Ovary (tissue), 9 donors: ENCODE measurements around the gene CGN. TPM values are rescaled to one million over a fixed set of nuclear protein-coding genes. Genes with fewer than 3 reads are reported as not detected.

Source experiments
- DNase-seq, 5 donors: peaks; one replicate each; pipeline ENCODE4 v3.0.0-alpha.2; 2019 to 2020
- H3K27ac ChIP-seq, 2 donors: fragments of 200-600 bp; one replicate each; pipeline versions ENCODE4 v1.5.1 to v1.8.0; 2019 to 2022
- H3K27me3 ChIP-seq: fragments of 200-600 bp; one replicate; pipeline ENCODE4 v1.8.0; 2022
- H3K36me3 ChIP-seq: fragments of 200-600 bp; sonication (generic); one replicate; pipeline ENCODE4 v1.5.1; 2019
- H3K4me1 ChIP-seq: one replicate; pipeline ENCODE4 v1.8.1; 2013; ENCODE audit warnings: mild to moderate bottlenecking, moderate library complexity; ENCODE audit not compliant: insufficient read depth
- H3K4me3 ChIP-seq: fragments of 200-600 bp; sonication (generic); one replicate; pipeline ENCODE4 v1.5.1; 2017
- H3K9me3 ChIP-seq, 2 donors: fragments of 200-600 bp in 1 of 2; sonication (generic) in 1 of 2; one replicate each; pipeline versions ENCODE4 v1.5.1 to v1.8.1; 2013 to 2019; ENCODE audit warnings: mild to moderate bottlenecking in 1 of 2, moderate library complexity in 1 of 2
- EP300 ChIP-seq: sonication (generic); formaldehyde crosslinking; IDR thresholded peaks from one replicate; pipeline ENCODE4 v1.6.1; 2017; ENCODE audit warnings: antibody characterized with exemption
- POLR2A ChIP-seq: fragments of 450-650 bp; IDR thresholded peaks from one replicate; pipeline ENCODE4 v1.6.1; 2017; ENCODE audit warnings: antibody characterized with exemption, mild to moderate bottlenecking, moderate library complexity
- WGBS, 3 donors: extraction: QIAGEN DNeasy Blood & Tissue Kit in 1 of 3; methylation state at CpG; one replicate each; pipeline versions ENCODE4 v1.1.5 to v1.1.7; 2013 to 2017; 5-methylcytosine and 5-hydroxymethylcytosine counted together
- intact Hi-C, 4 donors: fragments of 100-400 bp; cut with DNase I; formaldehyde crosslinking; loops; one replicate each; pipeline versions ENCODE4 v1.11.0 to v1.15.1; 2022 to 2023
- polyA plus RNA-seq, 2 donors: library from polyadenylated mRNA; stranded (reverse); fragments of 200-250 nt in 1 of 2; fragments of 350-450 nt in 1 of 2; fragmentation: Illumina TruSeq in 1 of 2; extraction: RNeasy Lipid Tissue Mini Kit (QIAGEN cat#74804) in 1 of 2; gene quantifications; one replicate each; pipeline ENCODE4 v1.2.3, GENCODE V29; 2013 to 2014
- total RNA-seq, 7 donors: library from RNA; depleted of rRNA in 2 of 7; stranded (reverse); fragments of >200 nt in 2 of 7; fragmentation: NEBNext Ultra II Directional in 3 of 7; extraction: Animal tissue kit (Norgen Biotek cat#: 25700) in 3 of 7; gene quantifications; one replicate each; pipeline versions ENCODE4 v1.1.0 to v1.2.4, GENCODE V29; 2016 to 2023
- TF ChIP-seq, protein P1 (sequence below), 3 donors: fragments of 450-650 bp in 2 of 3; fragments of 200-600 bp in 1 of 3; IDR thresholded peaks; one replicate each; pipeline versions ENCODE4 v1.5.1 to v1.8.0; 2016 to 2022; ENCODE audit warnings: antibody characterized with exemption in 3 of 3, mild to moderate bottlenecking in 1 of 3
- donor health status: DM: no; HTN: no; CAD: no; lungs with moderate emphysema.
- donor health status: DM: no; HTN: no; CAD: no.
- donor health status: Bipolar disorder and iron deficiency.
- donor health status: DM: yes; HTN: yes; CAD: no.
- donor health status: DM: no; HTN: no; CAD: no.
- donor health status: DM: yes; HTN: yes; CAD: no.

CGN gene
- total and polyA plus RNA-seq, 9 donors: 1.0 to 26.8 (median 4.3) TPM

DNA sequence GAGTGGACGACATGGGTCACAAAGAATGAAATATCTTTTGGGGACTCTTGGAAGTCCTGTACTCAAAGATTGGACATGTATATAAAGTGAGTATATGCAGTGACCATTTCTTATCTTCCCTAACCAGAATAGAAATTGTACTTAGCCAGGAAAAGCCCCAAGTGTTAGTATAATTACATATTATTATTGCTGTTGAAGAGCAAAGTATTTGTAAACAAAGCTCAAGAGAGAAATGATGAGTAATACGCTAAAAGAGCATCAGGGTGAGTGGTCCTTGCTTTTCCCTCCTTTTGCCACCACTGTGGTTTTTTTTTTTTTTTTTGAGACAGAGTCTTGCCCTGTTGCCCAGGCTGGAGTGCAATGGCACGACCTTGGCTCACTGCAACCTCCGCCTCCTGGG, 6.4 kb upstream of the CGN start:
- DNase-seq: no peak
- intact Hi-C loops: no loop called here
- TF ChIP-seq EP300: no peak
- TF ChIP-seq POLR2A: no peak
- TF ChIP-seq, protein P1, sequence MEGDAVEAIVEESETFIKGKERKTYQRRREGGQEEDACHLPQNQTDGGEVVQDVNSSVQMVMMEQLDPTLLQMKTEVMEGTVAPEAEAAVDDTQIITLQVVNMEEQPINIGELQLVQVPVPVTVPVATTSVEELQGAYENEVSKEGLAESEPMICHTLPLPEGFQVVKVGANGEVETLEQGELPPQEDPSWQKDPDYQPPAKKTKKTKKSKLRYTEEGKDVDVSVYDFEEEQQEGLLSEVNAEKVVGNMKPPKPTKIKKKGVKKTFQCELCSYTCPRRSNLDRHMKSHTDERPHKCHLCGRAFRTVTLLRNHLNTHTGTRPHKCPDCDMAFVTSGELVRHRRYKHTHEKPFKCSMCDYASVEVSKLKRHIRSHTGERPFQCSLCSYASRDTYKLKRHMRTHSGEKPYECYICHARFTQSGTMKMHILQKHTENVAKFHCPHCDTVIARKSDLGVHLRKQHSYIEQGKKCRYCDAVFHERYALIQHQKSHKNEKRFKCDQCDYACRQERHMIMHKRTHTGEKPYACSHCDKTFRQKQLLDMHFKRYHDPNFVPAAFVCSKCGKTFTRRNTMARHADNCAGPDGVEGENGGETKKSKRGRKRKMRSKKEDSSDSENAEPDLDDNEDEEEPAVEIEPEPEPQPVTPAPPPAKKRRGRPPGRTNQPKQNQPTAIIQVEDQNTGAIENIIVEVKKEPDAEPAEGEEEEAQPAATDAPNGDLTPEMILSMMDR (IDR thresholded peaks at IDR 0.05): no peak
- whole genome bisulfite sequencing, 3 donors: 48 to 62% (median 53%) methylated on average over 4 of the region's 4 CpGs
- Histone ChIP-seq H3K27me3 (no peaks in the 10 kb centered on the region), H3K4me1 (no peaks in the 10 kb centered on the region), H3K4me3 (no peak overlapping the region), H3K36me3 (no peaks in the 10 kb centered on the region), H3K27ac (no peak overlapping the region), H3K9me3 (no peaks in the 10 kb centered on the region)

DNA sequence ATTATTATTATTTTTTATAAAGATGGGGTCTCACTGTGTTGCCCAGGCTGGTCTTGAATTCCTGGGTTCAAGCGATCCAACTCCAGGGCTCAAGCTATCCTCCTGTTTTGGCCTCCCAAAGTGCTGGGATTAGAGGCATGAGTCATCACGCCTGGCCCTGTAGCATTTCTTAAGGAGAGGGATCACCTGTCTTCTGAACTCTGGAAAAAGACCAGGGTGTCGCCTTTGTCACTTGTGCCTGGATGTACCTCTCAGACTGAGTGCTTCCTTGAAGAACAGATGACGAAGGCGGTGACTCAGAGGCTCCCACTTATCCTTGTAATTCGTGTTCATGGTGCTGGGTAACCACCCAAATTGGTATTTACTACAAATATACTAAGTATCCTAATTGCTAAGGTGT, 2.4 kb upstream of the CGN start:
- intact Hi-C loops: no loop called here
- Histone ChIP-seq H3K36me3 (no peaks in the 10 kb centered on the region), H3K4me3 (no peak overlapping the region), H3K9me3 (no peaks in the 10 kb centered on the region), H3K4me1 (peaks cover 6% of the 10 kb centered on the region), H3K27ac (no peak overlapping the region), H3K27me3 (no peaks in the 10 kb centered on the region)
- TF ChIP-seq, protein P1 (IDR thresholded peaks at IDR 0.05): no peak
- TF ChIP-seq POLR2A: no peak
- no peak for TF ChIP-seq EP300
- WGBS, 3 donors: 81 to 85% (median 84%) methylated on average over 6 of the region's 6 CpGs
- DNase-seq: no peak

DNA sequence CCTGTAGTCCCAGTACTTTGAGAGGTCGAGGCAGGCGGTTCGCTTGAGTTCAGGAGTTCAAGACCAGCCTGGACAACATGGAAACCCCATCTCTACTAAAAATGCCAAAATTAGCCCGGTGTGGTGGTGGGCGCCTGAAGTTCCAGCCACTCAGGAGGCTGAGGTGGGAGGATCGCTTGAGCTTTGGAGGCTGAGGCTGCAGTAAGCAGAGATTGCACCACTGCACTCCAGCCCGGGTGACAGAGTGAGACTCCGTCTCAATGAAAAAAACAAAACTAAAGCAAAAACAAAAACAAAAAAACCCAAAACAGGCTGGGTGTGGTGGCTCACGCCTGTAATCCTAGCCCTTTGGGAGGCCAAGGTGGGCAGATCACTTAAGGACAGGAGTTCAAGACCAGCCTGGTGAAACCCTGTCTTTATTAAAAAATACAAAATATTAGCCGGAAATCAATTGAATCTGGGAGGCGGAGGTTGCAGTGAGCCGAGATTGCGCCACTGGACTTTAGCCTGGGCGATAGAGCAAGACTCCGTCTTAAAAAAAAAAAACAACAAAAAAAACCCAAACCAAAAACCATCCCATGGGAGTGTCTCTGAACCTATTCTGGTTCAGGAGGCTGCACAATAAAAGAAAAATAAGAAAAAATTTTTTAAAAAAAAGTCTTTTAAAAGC, 1.7 kb upstream of the CGN start:
- intact Hi-C loops: no loop called here
- no peak for TF ChIP-seq EP300
- TF ChIP-seq, protein P1 (IDR thresholded peaks at IDR 0.05): no peak
- TF ChIP-seq POLR2A: no peak
- H3K9me3 ChIP-seq: no peaks in the 10 kb centered on the region
- DNase-seq: no peak
- no peak overlapping the region for H3K4me3 ChIP-seq
- no peaks in the 10 kb centered on the region for H3K36me3 ChIP-seq
- WGBS, 3 donors: 87 to 94% (median 94%) methylated on average over 15 of the region's 15 CpGs
- H3K4me1 ChIP-seq: peaks cover 6% of the 10 kb centered on the region
- no peaks in the 10 kb centered on the region for H3K27me3 ChIP-seq
- no peak overlapping the region for H3K27ac ChIP-seq

DNA sequence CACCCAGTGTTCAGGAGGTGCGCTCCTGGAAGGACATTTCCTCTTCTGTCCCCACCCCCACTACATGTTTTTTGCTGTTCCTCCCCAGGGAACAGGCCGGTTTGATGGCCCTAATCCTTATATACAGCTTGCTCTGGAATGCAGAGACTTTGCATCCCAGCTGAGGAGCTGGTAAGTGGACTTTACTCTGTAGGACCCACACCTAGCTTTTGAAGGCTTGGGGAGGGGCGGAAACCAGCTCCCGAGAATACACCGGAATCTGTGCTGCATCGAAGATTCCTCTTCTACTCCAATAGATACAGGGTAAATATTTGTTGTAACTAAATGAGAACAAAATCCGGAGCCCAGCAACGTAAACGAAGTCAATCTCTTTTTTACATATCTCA, 1.2 kb upstream of the CGN start:
- TF ChIP-seq EP300 (no peak), POLR2A (no peak)
- TF ChIP-seq, protein P1 (IDR thresholded peaks at IDR 0.05): no peak
- H3K4me1 ChIP-seq: peaks cover 6% of the 10 kb centered on the region
- no peaks in the 10 kb centered on the region for H3K36me3 ChIP-seq
- H3K27ac ChIP-seq: no peak overlapping the region
- WGBS, 3 donors: 36 to 44% (median 38%) methylated on average over 9 of the region's 9 CpGs
- no peak for DNase-seq
- H3K9me3 ChIP-seq: no peaks in the 10 kb centered on the region
- H3K27me3 ChIP-seq: no peaks in the 10 kb centered on the region
- no peak overlapping the region for H3K4me3 ChIP-seq
- intact Hi-C loops: no loop called here
